Right lobe of liver (tissue), 4 donors: ENCODE measurements around the gene SKP1.

Experiments
- POLR2A ChIP-seq: fragments of 450-650 bp; IDR thresholded peaks from one replicate; pipeline ENCODE4 v1.6.1; 2017; ENCODE audit warnings: antibody characterized with exemption, mild to moderate bottlenecking
- TF ChIP-seq, protein P1 (sequence below), 4 donors: fragments of 200-600 bp in 3 of 4; fragments of 450-650 bp in 1 of 4; IDR thresholded peaks; one replicate each; pipeline versions ENCODE4 v1.5.1 to v1.8.0; 2016 to 2022; ENCODE audit warnings: antibody characterized with exemption in 4 of 4, mild to moderate bottlenecking in 2 of 4
- donor health status: DM: no; HTN: no; CAD: no.
- donor health status: DM: no; HTN: no; CAD: no.
- donor health status: DM: no; HTN: yes; CAD: no.

DNA sequence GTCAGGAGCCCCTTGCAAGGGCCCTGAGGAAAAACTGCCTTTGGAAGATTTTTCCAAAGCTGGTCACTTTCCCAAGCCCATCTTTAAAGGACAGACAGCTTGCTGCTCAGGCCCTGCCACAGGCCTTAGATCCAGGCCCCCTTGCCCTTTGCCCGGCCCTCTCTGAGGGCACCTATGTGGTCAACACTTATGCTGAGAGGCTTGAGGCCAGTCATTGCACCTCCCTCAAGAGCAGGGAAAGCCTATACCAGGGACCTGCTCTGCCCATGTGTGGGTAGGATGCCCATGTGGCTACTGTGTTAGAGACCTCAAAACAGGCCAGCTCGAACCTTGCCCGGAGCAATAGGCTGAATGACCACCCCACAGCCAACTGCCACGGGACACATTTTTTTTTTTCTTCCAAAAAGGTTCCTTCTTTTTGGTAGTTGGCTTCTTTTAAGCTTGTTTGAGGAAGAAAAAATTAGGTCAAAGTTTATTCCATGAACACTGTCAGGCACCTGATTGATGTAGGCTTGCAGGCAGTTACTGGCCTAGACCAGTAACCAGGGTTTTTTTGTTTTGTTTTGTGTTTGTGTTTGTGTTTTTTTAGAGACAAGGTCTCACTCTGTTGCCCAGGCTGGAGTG, 58.4 kb downstream of the SKP1 start:
- TF ChIP-seq, protein P1, sequence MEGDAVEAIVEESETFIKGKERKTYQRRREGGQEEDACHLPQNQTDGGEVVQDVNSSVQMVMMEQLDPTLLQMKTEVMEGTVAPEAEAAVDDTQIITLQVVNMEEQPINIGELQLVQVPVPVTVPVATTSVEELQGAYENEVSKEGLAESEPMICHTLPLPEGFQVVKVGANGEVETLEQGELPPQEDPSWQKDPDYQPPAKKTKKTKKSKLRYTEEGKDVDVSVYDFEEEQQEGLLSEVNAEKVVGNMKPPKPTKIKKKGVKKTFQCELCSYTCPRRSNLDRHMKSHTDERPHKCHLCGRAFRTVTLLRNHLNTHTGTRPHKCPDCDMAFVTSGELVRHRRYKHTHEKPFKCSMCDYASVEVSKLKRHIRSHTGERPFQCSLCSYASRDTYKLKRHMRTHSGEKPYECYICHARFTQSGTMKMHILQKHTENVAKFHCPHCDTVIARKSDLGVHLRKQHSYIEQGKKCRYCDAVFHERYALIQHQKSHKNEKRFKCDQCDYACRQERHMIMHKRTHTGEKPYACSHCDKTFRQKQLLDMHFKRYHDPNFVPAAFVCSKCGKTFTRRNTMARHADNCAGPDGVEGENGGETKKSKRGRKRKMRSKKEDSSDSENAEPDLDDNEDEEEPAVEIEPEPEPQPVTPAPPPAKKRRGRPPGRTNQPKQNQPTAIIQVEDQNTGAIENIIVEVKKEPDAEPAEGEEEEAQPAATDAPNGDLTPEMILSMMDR (IDR thresholded peaks at IDR 0.05) = no peak
- TF ChIP-seq POLR2A = no peak
